WERI-Rb-1 (cell line): ENCODE data around the gene HTR7.

ENCODE experiments used
- DNase-seq: peaks from one replicate; pipeline ENCODE4 v3.0.0-alpha.2; 2020
- H3K27ac ChIP-seq: fragments of 250-450 bp; sonication (Bioruptor Pico); 2 replicates; pipeline ENCODE4 v1.5.1; 2020; ENCODE audit warnings: mild to moderate bottlenecking, moderate library complexity
- H3K27me3 ChIP-seq: fragments of 250-450 bp; sonication (Bioruptor Pico); 2 replicates; pipeline ENCODE4 v1.5.1; 2021; ENCODE audit warnings: mild to moderate bottlenecking, low read depth, moderate library complexity; ENCODE audit not compliant: insufficient read depth, severe bottlenecking
- H3K36me3 ChIP-seq: fragments of 250-450 bp; sonication (Bioruptor Pico); 2 replicates; pipeline ENCODE4 v1.5.1; 2020; ENCODE audit warnings: mild to moderate bottlenecking, moderate library complexity
- H3K4me3 ChIP-seq: 2 replicates; pipeline ENCODE4 v1.5.1; 2011; ENCODE audit warnings: low read depth, mild to moderate bottlenecking, control low read depth, low read length
- H3K9me3 ChIP-seq: fragments of 250-450 bp; sonication (Bioruptor Pico); 2 replicates; pipeline ENCODE4 v1.5.1; 2021; ENCODE audit warnings: mild to moderate bottlenecking, moderate library complexity; ENCODE audit not compliant: severe bottlenecking
- TF ChIP-seq, protein P1 (sequence below): IDR thresholded peaks from 2 replicates; pipeline ENCODE4 v1.5.1; 2011; ENCODE audit warnings: low read depth, mild to moderate bottlenecking, control low read depth, inconsistent platforms, low read length

Gene HTR7

DNA sequence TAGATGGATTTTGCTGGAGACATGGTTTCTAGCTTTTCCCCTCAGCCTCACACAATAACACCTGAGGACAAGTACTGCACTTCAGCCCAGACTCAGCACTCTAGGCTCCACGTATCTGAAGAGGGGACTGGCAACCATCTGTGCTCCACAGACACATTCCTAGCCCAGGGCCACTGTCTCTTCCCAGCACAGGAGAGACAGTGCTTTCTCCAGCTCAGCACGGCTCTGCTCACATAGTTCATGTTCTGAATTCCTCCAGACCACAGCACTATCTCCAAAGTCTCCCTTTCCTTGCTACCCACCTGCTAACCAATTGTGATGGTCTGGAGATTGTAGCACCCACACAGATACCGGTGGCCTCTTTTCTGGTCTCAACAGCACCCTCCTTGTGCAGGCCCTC lies 114.5 kb downstream of the HTR7 start:
- no peaks in the 10 kb centered on the region for H3K27me3 ChIP-seq
- no peaks in the 10 kb centered on the region for H3K9me3 ChIP-seq
- TF ChIP-seq, protein P1, sequence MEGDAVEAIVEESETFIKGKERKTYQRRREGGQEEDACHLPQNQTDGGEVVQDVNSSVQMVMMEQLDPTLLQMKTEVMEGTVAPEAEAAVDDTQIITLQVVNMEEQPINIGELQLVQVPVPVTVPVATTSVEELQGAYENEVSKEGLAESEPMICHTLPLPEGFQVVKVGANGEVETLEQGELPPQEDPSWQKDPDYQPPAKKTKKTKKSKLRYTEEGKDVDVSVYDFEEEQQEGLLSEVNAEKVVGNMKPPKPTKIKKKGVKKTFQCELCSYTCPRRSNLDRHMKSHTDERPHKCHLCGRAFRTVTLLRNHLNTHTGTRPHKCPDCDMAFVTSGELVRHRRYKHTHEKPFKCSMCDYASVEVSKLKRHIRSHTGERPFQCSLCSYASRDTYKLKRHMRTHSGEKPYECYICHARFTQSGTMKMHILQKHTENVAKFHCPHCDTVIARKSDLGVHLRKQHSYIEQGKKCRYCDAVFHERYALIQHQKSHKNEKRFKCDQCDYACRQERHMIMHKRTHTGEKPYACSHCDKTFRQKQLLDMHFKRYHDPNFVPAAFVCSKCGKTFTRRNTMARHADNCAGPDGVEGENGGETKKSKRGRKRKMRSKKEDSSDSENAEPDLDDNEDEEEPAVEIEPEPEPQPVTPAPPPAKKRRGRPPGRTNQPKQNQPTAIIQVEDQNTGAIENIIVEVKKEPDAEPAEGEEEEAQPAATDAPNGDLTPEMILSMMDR: no peak
- H3K27ac ChIP-seq: no peak overlapping the region
- no peak for DNase-seq
- no peaks in the 10 kb centered on the region for H3K36me3 ChIP-seq
- H3K4me3 ChIP-seq: no peak overlapping the region

- Histone ChIP-seq H3K9me3 (no peaks in the 10 kb centered on the region), H3K27ac (no peak overlapping the region), H3K36me3 (no peaks in the 10 kb centered on the region), H3K4me3 (no peak overlapping the region), H3K27me3 (no peaks in the 10 kb centered on the region)
- TF ChIP-seq, protein P1: no peak
- DNase-seq: no peak
Observed at GRCh38 chr10:90741926-90742565, 115.8 kb downstream of the HTR7 start.

GRCh38 chr10:90740265-90740664 lies 117.6 kb downstream of the HTR7 start:
- no peak overlapping the region for H3K27ac ChIP-seq
- H3K27me3 ChIP-seq: no peaks in the 10 kb centered on the region
- H3K36me3 ChIP-seq: no peaks in the 10 kb centered on the region
- H3K9me3 ChIP-seq: no peaks in the 10 kb centered on the region
- TF ChIP-seq, protein P1: no peak
- H3K4me3 ChIP-seq: no peak overlapping the region
- DNase-seq: no peak

DNA sequence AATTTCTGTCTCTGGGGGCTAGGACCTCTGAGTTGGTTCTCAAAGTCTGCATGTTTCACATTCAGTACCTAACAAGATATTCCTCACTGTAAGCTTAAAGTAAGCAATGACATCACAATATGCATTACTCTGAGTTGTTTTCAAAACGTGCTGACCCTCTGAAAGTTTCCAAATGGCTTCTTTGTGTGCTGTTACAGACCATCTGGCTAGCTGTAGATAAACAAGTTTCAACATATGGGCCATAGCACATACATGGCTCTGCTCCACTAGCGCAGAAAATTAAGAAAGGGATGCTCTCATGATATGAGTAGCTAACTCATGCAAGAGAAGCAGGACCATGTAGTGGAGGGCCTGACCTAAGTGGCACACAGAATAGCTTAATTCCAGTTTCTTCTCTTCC lies 119.0 kb downstream of the HTR7 start:
- H3K36me3 ChIP-seq: no peaks in the 10 kb centered on the region
- no peak overlapping the region for H3K27ac ChIP-seq
- TF ChIP-seq, protein P1: no peak
- H3K4me3 ChIP-seq: no peak overlapping the region
- no peaks in the 10 kb centered on the region for H3K27me3 ChIP-seq
- DNase-seq: no peak
- H3K9me3 ChIP-seq: no peaks in the 10 kb centered on the region

- no peaks in the 10 kb centered on the region for H3K9me3 ChIP-seq
- H3K27me3 ChIP-seq: no peaks in the 10 kb centered on the region
- TF ChIP-seq, protein P1: no peak
- no peak overlapping the region for H3K27ac ChIP-seq
- H3K36me3 ChIP-seq: no peaks in the 10 kb centered on the region
- no peak overlapping the region for H3K4me3 ChIP-seq
- no peak for DNase-seq
Observed at GRCh38 chr10:90734415-90734814, 123.4 kb downstream of the HTR7 start.

DNA sequence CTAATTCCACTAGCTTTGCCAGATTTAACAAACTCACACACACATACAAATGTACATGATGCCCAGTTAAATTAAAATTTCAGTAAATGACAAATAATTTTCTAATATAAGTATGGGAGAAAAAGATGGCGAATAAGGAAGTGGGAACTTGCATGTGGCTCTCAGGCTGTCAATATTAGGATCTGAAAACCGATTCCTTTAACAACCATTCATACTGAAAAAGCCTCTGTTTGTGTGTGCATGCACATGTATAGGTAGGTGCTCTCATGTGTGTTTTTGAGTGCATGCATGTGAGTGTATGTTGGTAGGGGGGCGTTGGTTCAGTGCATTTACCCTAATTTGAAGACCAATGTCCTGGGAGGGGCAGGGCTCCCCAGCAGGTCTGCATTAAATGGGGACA lies 125.3 kb downstream of the HTR7 start:
- Histone ChIP-seq H3K27me3 (no peaks in the 10 kb centered on the region), H3K27ac (no peak overlapping the region), H3K9me3 (no peaks in the 10 kb centered on the region), H3K4me3 (no peak overlapping the region), H3K36me3 (no peaks in the 10 kb centered on the region)
- TF ChIP-seq, protein P1: no peak
- no peak for DNase-seq
